Mesendoderm (in vitro differentiated cells): ENCODE results near the gene SOCS4.
"Not testable (repeated sequence)": the region's sequence is repeated elsewhere in the genome, so short reads cannot be mapped to it uniquely, and the experiment has no call there.

ENCODE experiments used
- DNase-seq: peaks from one replicate; pipeline ENCODE4 v3.0.0; 2013
- H2AK5ac ChIP-seq: 2 replicates; pipeline ENCODE4 v1.6.1; 2013; ENCODE audit warnings: low read length, inconsistent platforms
- H2BK120ac ChIP-seq: 2 replicates; pipeline ENCODE4 v1.6.1; 2013; ENCODE audit warnings: low read depth, mild to moderate bottlenecking, low read length, moderate library complexity, mixed read lengths
- H2BK15ac ChIP-seq: replicated peaks from 2 replicates; pipeline ENCODE4 v1.6.1; 2013; ENCODE audit warnings: low read depth, mild to moderate bottlenecking, moderate library complexity
- H2BK5ac ChIP-seq: 2 replicates; pipeline ENCODE4 v1.6.1; 2013; ENCODE audit warnings: low read length, inconsistent platforms
- H3K18ac ChIP-seq: 2 replicates; pipeline ENCODE4 v1.6.1; 2013; ENCODE audit warnings: mild to moderate bottlenecking, low read length, mixed read lengths
- H3K23ac ChIP-seq: one replicate; pipeline ENCODE4 v1.6.1; 2013; ENCODE audit warnings: low read length
- H3K27ac ChIP-seq: 2 replicates; pipeline ENCODE4 v1.5.1; 2013; ENCODE audit warnings: low read depth, mild to moderate bottlenecking, inconsistent platforms, low read length, moderate library complexity
- H3K27me3 ChIP-seq: 2 replicates; pipeline ENCODE4 v1.6.1; 2013; ENCODE audit warnings: low read length, control low read depth, mild to moderate bottlenecking, inconsistent platforms; ENCODE audit not compliant: insufficient read depth, poor library complexity
- H3K36me3 ChIP-seq: 2 replicates; pipeline ENCODE4 v1.6.1; 2013; ENCODE audit warnings: low read length, inconsistent platforms; ENCODE audit not compliant: control insufficient read depth, insufficient read depth
- H3K4ac ChIP-seq: one replicate; pipeline ENCODE4 v1.6.1; 2013; ENCODE audit warnings: low read depth, mild to moderate bottlenecking, low read length, moderate library complexity
- H3K4me1 ChIP-seq: 2 replicates; pipeline ENCODE4 v1.6.1; 2013; ENCODE audit warnings: low read depth, low read length, inconsistent platforms; ENCODE audit not compliant: control insufficient read depth
- H3K4me2 ChIP-seq: 2 replicates; pipeline ENCODE4 v1.6.1; 2013; ENCODE audit warnings: low read length
- H3K4me3 ChIP-seq: 2 replicates; pipeline ENCODE4 v1.5.1; 2013; ENCODE audit warnings: mild to moderate bottlenecking, low read length
- H3K56ac ChIP-seq: one replicate; pipeline ENCODE4 v1.6.1; 2013; ENCODE audit warnings: low read length
- H3K79me1 ChIP-seq: 2 replicates; pipeline ENCODE4 v1.6.1; 2013; ENCODE audit warnings: low read length, inconsistent platforms
- H3K79me2 ChIP-seq: 2 replicates; pipeline ENCODE4 v1.6.1; 2013; ENCODE audit warnings: mild to moderate bottlenecking, low read length; ENCODE audit not compliant: control insufficient read depth, insufficient read depth
- H3K9ac ChIP-seq: 2 replicates; pipeline ENCODE4 v1.6.1; 2013; ENCODE audit warnings: low read length, inconsistent platforms
- H4K5ac ChIP-seq: one replicate; pipeline ENCODE4 v1.6.1; 2013; ENCODE audit warnings: low read length
- H4K8ac ChIP-seq: one replicate; pipeline ENCODE4 v1.6.1; 2013; ENCODE audit warnings: low read depth, mild to moderate bottlenecking, control low read depth, low read length, moderate library complexity
- WGBS: extraction: QIAGEN DNeasy Blood & Tissue Kit; methylation state at CpG from one replicate; pipeline ENCODE4 v1.1.7; 2013; ENCODE audit warnings: low lambda C conversion rate, missing lambda C conversion rate; ENCODE audit not compliant: insufficient coverage; ENCODE audit errors: extremely low coverage; 5-methylcytosine and 5-hydroxymethylcytosine counted together

The SOCS4 gene

DNA sequence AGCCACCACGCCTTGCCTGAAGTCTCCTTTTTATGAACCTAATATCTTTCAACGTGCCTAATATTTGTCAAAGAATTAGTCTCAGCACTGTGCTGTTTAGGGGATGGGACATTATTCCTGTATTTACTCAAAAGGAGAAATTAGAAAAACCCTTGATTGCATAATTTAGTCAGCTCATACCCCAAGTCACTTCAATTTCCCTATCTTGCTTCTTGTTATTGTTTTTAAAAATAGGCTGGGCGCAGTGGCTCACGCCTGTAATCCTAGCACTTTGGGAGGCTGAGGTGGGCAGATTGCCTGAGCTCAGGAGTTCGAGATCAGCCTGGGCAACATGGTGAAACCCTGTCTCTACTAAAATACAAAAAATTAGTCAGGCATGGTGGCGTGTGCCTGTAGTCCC is 52.9 kb downstream of the SOCS4 start:
- H3K36me3 ChIP-seq, H3K4me3 ChIP-seq, H3K27ac ChIP-seq, H3K79me1 ChIP-seq, H3K4me1 ChIP-seq, H3K79me2 ChIP-seq, H3K27me3 ChIP-seq, H3K23ac ChIP-seq, H3K4ac ChIP-seq, H3K18ac ChIP-seq, DNase-seq, H2BK120ac ChIP-seq, H2BK5ac ChIP-seq, H3K4me2 ChIP-seq, H4K5ac ChIP-seq, H4K8ac ChIP-seq, H3K56ac ChIP-seq, H2AK5ac ChIP-seq, H2BK15ac ChIP-seq, H3K9ac ChIP-seq: not testable (repeated sequence)
- no CpG with 5 or more reads among the region's 6 CpGs for WGBS

DNA sequence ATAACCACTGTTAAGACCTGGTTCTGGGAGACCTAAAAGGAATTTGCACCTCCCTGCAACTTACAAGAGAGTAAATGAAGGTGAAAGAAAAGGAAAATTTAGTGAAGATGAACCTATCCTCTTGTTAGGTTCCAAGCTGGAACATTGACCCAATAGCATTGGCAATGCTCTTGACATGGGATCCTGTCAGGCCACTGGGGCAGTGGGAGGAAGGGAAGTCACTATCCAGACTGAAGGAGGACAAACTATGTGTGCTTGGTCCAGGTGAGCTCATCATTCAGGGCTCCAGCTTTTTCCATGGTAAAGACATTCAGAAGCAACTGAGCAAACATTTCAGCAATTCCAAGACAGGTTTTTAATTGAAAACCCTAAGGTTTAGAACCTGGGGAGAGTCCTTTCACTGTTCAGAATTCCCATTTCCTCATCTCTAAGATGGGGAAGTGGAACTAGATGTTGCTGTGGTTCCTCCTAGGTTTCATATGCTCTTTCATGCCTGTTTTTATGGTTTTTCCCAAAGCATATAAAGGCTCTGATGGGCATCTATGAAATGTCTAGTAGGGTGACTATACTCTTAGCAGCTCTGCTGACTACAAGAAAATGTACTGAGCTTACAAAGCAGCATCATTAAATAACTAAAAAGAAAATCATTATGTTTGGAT is 57.5 kb downstream of the SOCS4 start:
- H2BK120ac ChIP-seq: no peak overlapping the region
- H3K36me3 ChIP-seq: no peaks in the 10 kb centered on the region
- H2BK5ac ChIP-seq: no peak overlapping the region
- H3K9ac ChIP-seq: no peak overlapping the region
- H3K4me3 ChIP-seq: no peak overlapping the region
- H2BK15ac ChIP-seq: no peak overlapping the region
- no peaks in the 10 kb centered on the region for H3K79me2 ChIP-seq
- no peak overlapping the region for H3K4ac ChIP-seq
- H3K56ac ChIP-seq: no peak overlapping the region
- H3K4me2 ChIP-seq: no peak overlapping the region
- H3K27me3 ChIP-seq: no peaks in the 10 kb centered on the region
- H3K79me1 ChIP-seq: no peaks in the 10 kb centered on the region
- H3K4me1 ChIP-seq: no peaks in the 10 kb centered on the region
- no peak overlapping the region for H3K27ac ChIP-seq
- no peak overlapping the region for H3K18ac ChIP-seq
- H2AK5ac ChIP-seq: no peak overlapping the region
- H3K23ac ChIP-seq: no peak overlapping the region
- H4K5ac ChIP-seq: no peak overlapping the region
- no peak for DNase-seq
- no peak overlapping the region for H4K8ac ChIP-seq

DNA sequence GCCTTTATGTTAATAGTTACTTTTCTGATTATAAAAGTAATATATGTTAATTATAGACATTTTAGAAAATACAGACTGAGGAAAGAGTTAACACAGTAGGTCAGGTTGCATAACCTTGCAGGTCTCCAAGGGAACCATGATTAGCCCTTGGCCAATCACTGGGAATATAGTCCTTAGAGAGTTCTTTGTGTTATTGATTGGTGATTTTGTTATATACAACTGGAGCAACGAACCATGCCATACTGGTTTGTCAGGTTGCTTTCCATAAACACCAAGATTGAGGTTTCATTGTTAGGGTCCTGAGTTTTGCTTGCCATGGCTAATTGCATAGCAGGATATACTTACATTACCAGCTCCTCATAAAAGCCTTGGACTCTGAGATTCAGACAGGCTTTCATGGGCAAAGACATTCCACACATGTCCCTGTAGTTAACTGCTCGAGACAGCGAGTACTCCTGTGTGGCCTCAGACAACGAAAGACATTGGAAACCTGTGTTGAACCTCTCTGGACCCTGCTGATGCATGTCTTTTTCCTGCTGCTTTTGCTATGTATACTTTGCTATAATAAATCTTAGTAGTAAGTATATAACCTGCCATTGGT is 58.1 kb downstream of the SOCS4 start:
- Histone ChIP-seq H3K27me3 (no peaks in the 10 kb centered on the region), H2BK5ac (no peak overlapping the region), H3K79me1 (no peaks in the 10 kb centered on the region), H3K27ac (no peak overlapping the region), H3K9ac (no peak overlapping the region), H4K8ac (no peak overlapping the region), H3K4me1 (no peaks in the 10 kb centered on the region), H2BK120ac (no peak overlapping the region), H3K18ac (no peak overlapping the region), H3K4me3 (no peak overlapping the region), H3K36me3 (no peaks in the 10 kb centered on the region), H3K56ac (no peak overlapping the region), H3K4me2 (no peak overlapping the region), H3K4ac (no peak overlapping the region), H2BK15ac (no peak overlapping the region), H3K23ac (no peak overlapping the region), H3K79me2 (no peaks in the 10 kb centered on the region), H4K5ac (no peak overlapping the region), H2AK5ac (no peak overlapping the region)
- no CpG with 5 or more reads among the region's 4 CpGs for WGBS
- no peak for DNase-seq

- H3K4ac ChIP-seq: no peak overlapping the region
- H2AK5ac ChIP-seq: no peak overlapping the region
- DNase-seq: no peak
- H2BK120ac ChIP-seq: no peak overlapping the region
- no peak overlapping the region for H3K56ac ChIP-seq
- H3K4me2 ChIP-seq: no peak overlapping the region
- no peak overlapping the region for H3K4me3 ChIP-seq
- H3K4me1 ChIP-seq: no peaks in the 10 kb centered on the region
- H3K9ac ChIP-seq: no peak overlapping the region
- H3K27ac ChIP-seq: no peak overlapping the region
- no peak overlapping the region for H2BK15ac ChIP-seq
- H3K79me1 ChIP-seq: no peaks in the 10 kb centered on the region
- no peaks in the 10 kb centered on the region for H3K36me3 ChIP-seq
- no peak overlapping the region for H4K5ac ChIP-seq
- no peaks in the 10 kb centered on the region for H3K27me3 ChIP-seq
- WGBS: no CpG with 5 or more reads among the region's 9 CpGs
- H4K8ac ChIP-seq: no peak overlapping the region
- no peaks in the 10 kb centered on the region for H3K79me2 ChIP-seq
- H2BK5ac ChIP-seq: no peak overlapping the region
- no peak overlapping the region for H3K18ac ChIP-seq
- H3K23ac ChIP-seq: no peak overlapping the region
Measured at GRCh38 chr14:55086938-55087337, 59.9 kb downstream of the SOCS4 start.

GRCh38 chr14:55088356-55088755 is 61.3 kb downstream of the SOCS4 start:
- no peak overlapping the region for H3K27ac ChIP-seq
- H3K4me3 ChIP-seq: no peak overlapping the region
- H3K79me1 ChIP-seq: no peaks in the 10 kb centered on the region
- DNase-seq: no peak
- no peak overlapping the region for H4K8ac ChIP-seq
- no peak overlapping the region for H3K9ac ChIP-seq
- no peaks in the 10 kb centered on the region for H3K4me1 ChIP-seq
- no peak overlapping the region for H3K4me2 ChIP-seq
- no peak overlapping the region for H4K5ac ChIP-seq
- no peak overlapping the region for H3K4ac ChIP-seq
- H2BK15ac ChIP-seq: no peak overlapping the region
- H3K36me3 ChIP-seq: no peaks in the 10 kb centered on the region
- no peak overlapping the region for H2BK5ac ChIP-seq
- no peaks in the 10 kb centered on the region for H3K27me3 ChIP-seq
- no peak overlapping the region for H3K23ac ChIP-seq
- no peaks in the 10 kb centered on the region for H3K79me2 ChIP-seq
- no peak overlapping the region for H2BK120ac ChIP-seq
- H3K18ac ChIP-seq: no peak overlapping the region
- H3K56ac ChIP-seq: no peak overlapping the region
- H2AK5ac ChIP-seq: no peak overlapping the region

DNA sequence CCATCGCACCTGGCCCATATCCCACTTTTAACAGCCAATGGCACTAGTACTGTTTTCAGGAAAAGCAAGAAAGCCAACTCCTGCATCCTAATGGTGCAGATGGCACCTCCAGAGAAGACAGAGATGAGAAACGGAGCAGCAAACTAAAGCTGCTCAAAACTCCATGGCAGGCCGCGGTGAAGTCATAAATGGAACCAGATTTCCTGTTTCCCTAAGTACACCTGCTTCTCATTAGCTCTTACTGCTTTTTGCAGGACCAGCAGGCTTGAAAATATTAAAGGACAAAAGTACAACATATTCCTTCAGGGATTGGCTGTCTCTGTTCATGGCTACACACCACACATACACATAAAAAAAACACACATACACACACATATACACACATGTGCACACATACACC is 65.3 kb downstream of the SOCS4 start:
- no CpG with 5 or more reads among the region's 4 CpGs for WGBS
- H3K18ac ChIP-seq: no peak overlapping the region

More for the DNA sequence above, 65.3 kb downstream of the SOCS4 start:
- no peak overlapping the region for H3K56ac ChIP-seq
- H2BK120ac ChIP-seq: no peak overlapping the region
- no peak overlapping the region for H2AK5ac ChIP-seq
- H3K23ac ChIP-seq: no peak overlapping the region
- H3K4me2 ChIP-seq: no peak overlapping the region
- H3K4me3 ChIP-seq: no peak overlapping the region
- H4K5ac ChIP-seq: no peak overlapping the region
- H3K27ac ChIP-seq: no peak overlapping the region
- no peak overlapping the region for H4K8ac ChIP-seq
- no peak overlapping the region for H2BK15ac ChIP-seq
- H3K27me3 ChIP-seq: no peaks in the 10 kb centered on the region
- no peaks in the 10 kb centered on the region for H3K36me3 ChIP-seq
- H3K4me1 ChIP-seq: no peaks in the 10 kb centered on the region
- H3K9ac ChIP-seq: no peak overlapping the region
- no peak overlapping the region for H2BK5ac ChIP-seq
- no peaks in the 10 kb centered on the region for H3K79me1 ChIP-seq
- no peak overlapping the region for H3K4ac ChIP-seq
- DNase-seq: no peak
- no peaks in the 10 kb centered on the region for H3K79me2 ChIP-seq
